SK-MEL-5 (cell line): ENCODE data around the gene PSTK. TPM values are rescaled to one million over a fixed set of nuclear protein-coding genes. Genes with fewer than 3 reads are reported as not detected.

Source experiments
- DNase-seq: peaks from one replicate; pipeline ENCODE4 v3.0.0-alpha.2; 2016; ENCODE audit warnings: low read depth, low spot score
- in situ Hi-C: cut with HindIII; loops from 2 replicates; pipeline ENCODE4 v1.10.0; 2016; ENCODE audit warnings: low sequenced_read_pairs, high pct_unique_total_duplicates, low pct_unique_long_range_greater_than_20kb
- polyA plus RNA-seq, 2 experiments: library from polyadenylated mRNA; depleted of rRNA; stranded (reverse); fragments of >200 nt; gene quantifications; 2 replicates each; pipeline ENCODE4 v1.2.3, GENCODE V29; 2015
- total RNA-seq: library from RNA; depleted of rRNA; stranded (reverse); fragments of >200 nt; shearing (Covaris generic); gene quantifications from 2 replicates; pipeline ENCODE4 v1.2.3, GENCODE V29; 2014; rRNA removed

The PSTK gene, protein sequence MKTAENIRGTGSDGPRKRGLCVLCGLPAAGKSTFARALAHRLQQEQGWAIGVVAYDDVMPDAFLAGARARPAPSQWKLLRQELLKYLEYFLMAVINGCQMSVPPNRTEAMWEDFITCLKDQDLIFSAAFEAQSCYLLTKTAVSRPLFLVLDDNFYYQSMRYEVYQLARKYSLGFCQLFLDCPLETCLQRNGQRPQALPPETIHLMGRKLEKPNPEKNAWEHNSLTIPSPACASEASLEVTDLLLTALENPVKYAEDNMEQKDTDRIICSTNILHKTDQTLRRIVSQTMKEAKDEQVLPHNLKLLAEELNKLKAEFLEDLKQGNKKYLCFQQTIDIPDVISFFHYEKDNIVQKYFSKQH
- 5.0 and 9.8 TPM in 2 replicates for total RNA-seq
- 3.3 and 4.7 TPM in 2 replicates for polyA plus RNA-seq (2015; cell fraction: cytosol; rRNA removed)
- polyA plus RNA-seq (2015; cell fraction: nucleus; rRNA removed), result 10.3 and 19.0 TPM in 2 replicates

DNA sequence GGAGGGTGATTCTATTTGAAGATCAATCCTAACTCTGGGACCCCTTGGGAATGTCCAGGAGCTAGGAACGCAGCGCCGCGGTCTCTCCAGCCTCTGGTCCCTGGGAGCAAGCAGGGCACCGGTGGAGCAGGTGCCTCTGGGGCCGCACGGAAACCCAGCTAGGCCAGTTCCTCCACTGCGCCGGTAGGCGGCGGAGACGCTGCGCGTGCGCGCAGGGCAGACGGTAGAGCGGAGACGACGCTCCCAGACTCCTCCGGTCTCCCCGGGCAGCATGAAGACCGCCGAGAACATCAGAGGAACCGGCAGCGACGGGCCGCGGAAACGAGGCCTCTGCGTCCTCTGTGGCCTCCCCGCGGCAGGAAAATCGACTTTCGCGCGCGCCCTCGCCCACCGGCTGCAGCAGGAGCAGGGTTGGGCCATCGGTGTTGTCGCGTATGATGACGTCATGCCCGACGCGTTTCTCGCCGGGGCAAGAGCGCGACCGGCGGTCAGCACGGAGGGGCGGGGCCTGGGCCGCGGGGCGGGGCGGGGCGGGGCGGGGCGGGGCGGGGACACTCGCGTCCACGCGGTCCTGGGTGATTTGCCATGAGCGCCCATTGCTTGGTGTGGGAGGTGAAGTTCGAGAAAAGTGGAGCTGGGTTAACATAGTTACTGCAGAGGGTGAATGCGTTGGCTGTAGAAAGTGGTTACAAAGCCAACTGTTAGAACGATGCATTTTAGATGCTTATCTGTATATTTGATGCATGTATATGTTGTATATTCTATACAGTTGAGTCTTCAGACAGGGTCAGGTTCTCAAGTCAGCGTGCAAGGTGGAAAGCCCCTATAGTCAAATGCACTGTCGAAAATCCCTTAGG is at the start of gene PSTK:
Gene PSTK (plus strand): TSS at position 193 of the 857 bp plus-strand sequence. CDS start 79 bp downstream, at position 272.
- in situ Hi-C loops, result no loop called here
- DNase-seq, result peak; percentile 88

DNA sequence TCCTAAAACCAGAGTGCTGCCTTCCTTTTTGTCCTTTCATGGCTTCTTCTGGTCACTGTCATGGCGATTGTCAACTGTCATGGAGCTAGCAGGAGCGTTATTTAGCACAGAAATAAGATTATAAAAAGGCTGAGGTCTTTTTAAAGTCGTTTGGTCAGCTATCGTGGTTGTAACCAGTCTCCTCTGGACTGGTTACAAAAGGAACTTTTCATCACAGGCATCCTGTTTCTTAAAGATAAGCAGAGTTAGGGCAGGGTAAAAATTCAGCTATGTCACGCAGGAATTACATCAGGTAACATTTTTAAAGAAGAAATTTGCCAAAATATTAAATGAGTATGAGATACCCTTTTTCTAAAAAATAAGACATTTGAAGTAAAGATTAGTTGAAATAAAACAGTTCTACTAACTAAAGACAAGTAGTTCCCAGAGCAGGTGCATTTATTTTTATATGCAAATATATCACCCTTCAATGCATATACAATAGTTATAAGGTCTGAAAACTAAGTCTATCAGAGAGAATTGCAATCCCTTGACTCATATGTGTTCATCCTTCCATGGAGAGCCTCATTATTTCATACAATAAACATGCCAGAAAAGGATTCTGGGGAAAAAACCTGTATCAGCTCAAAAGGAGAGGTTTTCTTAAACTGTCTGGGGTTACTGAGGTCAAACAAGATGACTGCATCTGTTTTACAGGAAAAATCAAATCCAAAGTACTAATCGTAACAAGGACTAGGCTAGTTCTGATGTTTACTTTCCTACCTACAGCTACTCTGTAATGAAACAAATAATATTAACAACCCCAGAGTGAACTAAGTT is 48.9 kb upstream of the PSTK start:
- in situ Hi-C loops, result no loop called here
- DNase-seq, result no peak

DNA sequence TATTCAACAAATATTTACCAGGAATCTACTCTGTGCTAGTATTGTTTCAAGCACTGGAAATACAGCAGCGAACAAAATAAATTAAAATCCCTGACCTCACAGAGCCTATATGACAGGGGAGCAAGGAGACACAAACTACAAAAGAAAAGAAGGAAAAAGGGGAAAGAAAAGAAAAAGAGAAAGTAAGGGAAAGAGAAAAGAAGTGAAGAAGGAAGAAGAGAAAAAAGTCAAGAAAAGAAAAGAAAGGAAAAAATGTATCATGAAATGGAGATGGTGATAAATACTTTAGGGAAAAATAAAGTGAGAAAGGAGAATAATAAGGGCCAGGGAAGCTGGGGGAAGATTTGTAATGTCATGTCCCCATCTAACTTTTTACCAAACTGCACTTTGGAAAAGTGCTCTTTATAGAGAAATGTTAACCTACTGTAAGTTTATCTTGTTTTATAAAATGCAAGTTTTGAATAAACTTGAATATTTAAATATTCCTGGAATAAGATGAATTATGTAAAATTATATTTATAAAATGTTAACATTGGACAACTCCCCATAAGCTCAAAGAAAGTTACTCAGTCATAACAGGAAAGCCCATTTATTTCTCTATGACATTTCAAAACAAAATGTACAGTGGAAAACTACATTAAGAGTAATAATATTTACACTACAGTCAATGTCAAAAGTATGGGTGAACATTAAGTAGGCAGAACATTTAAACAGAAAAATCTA is 40.9 kb upstream of the PSTK start:
- in situ Hi-C loops, result no loop called here
- no peak for DNase-seq

DNA sequence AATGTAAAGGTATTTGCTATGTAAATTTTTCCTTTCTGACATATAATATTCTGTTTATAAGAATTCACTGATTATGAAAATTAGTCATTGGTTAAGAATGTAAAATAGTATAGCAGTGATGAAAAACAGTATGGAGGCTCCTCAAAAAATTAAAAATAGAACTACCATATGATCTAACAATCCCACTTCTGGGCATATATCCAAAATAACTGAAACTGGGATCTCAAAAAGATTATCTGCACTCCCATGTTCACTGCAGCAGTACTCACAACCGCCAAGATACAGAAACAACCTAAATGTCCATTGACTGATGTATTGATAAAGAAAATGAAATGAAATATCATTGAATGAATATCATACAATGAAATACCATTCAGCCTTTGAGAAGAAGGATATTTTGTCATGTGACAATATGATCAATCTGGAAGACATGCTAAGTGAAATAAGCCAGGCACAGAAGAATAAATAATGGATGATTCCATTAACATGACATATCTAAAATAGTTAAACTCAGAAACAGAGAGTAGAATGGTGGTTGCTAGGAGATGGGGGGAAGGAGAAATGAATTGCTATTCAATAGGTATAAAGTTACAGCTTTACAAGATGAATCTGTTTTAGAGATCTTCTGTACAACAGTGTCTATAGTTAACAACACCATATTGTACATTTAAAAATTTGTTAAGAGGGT is 40.2 kb upstream of the PSTK start:
- in situ Hi-C loops, result no loop called here
- peak; percentile 4 for DNase-seq

DNA sequence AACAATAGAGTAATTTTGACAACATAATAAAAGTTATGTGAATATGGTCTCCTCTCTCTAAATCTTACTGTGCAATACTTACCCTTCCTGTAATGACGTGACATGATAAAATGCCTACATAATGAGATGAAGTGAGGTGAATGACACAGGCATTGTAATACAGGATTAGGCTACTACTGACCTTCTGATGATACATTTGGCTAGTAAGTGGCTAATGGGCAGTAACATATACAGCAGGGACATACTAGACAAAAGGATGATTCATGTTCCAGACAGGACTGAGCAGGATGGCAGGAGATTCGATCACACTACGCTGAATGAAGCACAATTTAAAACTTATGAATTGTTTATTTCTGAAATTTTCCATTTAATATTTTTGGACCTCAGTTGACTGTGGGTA is 30.9 kb upstream of the PSTK start:
- in situ Hi-C loops, result no loop called here
- no peak for DNase-seq

DNA sequence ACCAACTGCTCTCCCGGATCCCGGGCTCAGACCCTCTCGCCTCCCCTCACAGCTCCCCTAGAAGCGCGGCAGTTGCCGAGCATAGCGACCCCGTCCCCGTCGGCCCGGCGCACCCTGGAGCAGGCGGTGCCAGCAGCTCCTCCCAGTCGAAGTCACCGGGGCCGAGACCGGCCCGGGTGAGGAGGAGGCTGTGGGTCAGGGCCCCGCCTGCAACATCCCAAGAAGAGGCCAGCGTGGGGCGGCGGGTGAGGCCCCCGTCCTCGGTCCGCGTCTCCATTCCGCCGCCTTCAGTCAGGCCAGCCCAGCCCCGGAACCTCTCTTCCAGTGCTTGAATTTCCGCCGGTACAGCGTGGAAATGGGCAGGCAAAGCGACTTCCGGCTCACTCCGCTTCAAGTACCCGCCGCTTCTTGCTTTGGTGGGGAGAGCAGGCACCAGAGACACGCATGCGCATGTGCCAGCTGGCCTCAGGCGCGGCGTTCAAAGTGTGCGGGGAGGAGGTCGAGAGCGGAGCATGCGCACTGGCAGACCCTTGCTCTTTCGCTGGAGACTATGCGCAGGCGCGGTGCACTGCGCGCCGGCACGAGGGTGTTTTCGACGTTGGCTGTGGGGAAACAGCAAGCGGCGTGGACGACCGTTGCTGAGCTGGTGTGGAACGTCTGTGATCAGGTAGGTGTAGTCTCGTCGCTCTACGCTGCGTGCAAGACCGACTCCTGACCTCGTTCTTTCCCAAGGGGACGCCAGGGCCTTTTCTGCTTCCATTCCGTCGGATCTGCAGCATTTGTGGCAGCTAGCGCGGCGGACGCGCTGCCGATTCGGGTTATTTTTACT is 26.1 kb upstream of the PSTK start, which contains the start of gene C10orf88:
Gene C10orf88 (minus strand): TSS at position 326 of the 829 bp plus-strand sequence. CDS start 49 bp downstream, at position 277.
- in situ Hi-C loops, result no loop called here
- DNase-seq, result peak; percentile 97

DNA sequence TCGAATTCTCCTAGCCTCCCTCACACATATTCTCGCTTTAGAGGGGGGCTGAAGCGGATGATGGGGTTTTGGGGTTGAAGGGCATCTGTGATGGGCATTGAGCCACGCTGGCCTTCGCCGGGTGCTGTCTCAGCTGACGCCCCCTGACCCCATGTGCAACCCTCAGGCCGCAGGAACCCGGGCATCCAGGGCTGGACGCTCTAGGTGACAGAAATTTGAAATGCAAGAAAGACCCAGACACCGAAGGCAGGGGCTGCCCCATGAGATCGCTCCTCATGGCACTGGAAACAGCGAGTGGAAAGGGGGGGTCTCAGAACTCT is 25.5 kb upstream of the PSTK start:
- DNase-seq, result no peak
- in situ Hi-C loops, result no loop called here

DNA sequence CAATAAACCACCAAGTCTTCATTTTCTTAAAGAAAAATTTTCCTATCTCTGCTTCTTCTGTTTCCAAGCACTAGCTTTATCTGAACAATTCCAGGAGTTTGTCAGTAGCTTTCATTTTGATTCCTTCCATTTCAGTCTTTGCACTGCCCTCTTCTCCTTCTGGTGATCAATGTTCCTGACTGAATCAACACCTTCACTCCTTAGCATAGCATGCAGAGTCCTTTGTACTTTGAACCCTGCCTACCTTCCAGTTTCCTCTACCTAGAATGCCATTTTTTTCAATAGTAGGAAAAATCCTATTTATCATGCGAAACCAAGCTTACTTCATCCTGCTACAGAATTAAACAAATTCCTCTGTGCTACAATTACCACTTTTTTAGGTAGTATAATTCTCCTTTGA is 24.3 kb upstream of the PSTK start:
- DNase-seq, result no peak
- in situ Hi-C loops, result no loop called here

DNA sequence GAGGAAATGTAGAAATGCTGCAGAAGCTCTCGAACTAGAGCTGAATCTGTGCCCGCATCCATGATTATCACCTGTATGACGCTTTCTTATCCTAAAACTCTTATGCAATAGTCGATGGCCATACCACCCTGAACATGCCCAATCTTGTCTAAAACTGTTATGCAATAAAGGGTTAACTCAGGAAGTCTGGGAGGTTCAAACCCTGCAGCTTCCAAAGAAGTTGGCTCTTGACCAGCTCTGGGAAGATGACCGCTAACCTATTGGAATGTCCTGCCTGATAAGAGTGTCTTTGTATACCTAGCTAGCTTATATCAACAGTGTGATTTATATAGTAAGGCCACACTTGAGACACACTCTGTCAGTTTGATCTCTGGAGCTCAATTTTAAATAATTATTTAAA is 22.7 kb upstream of the PSTK start:
- in situ Hi-C loops, result no loop called here
- DNase-seq, result no peak

DNA sequence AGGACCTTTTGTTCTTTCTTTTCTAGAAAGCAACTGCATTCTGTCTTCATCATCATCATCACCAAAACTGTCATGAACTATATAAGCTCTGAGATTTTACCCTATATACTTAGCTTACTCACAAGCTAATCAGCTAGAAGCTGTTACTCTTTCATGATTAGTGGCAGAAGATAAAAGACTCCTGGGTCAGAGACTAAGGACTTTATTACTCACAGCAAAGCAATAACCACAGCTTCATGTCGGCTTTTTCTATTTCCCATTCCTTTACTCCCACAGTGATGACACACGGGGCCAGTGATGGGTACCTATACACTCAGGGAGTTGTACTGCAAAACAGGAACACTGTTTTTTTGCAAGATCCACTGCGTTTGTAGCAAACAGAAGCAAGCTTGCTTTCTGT is 17.8 kb upstream of the PSTK start:
- in situ Hi-C loops, result no loop called here

DNA sequence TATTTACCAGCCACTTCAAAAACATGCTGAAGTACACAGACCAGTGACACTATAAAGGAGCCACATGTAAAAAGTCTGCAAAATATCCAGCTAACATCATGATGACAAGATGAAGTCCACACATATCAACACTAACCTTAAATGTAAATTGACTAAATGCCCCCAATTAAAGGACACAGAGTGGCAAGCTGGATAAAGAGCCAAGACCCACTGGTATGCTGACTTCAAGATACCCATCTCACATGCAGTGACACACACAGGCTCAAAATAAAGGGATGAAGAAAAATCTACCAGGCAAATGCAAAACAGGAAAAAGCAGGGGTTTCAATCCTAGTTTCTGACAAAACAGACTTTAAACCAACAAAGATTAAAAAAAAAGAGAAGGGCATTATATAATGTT is 13.3 kb upstream of the PSTK start:
- in situ Hi-C loops, result no loop called here
- DNase-seq, result no peak

More for the DNA sequence above, 17.8 kb upstream of the PSTK start:
- DNase-seq, result no peak

DNA sequence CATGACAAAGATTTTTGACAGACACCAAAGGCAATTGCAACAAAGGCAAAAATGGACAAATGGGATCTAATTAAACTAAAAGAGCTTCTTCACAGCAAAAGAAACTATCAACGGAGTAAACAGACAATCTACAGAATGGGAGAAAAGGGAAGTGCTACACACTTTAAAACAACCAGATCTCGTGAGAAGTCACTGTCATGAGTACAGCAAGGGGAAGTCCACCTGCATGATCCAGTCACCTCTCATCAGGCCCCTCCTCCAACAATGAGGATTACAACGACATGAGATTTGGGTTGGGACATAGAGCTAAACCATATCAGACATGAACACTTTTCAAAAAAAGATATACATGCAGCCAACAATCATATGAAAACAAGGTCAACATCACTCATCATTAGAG is 11.5 kb upstream of the PSTK start:
- in situ Hi-C loops, result no loop called here
- DNase-seq, result no peak

DNA sequence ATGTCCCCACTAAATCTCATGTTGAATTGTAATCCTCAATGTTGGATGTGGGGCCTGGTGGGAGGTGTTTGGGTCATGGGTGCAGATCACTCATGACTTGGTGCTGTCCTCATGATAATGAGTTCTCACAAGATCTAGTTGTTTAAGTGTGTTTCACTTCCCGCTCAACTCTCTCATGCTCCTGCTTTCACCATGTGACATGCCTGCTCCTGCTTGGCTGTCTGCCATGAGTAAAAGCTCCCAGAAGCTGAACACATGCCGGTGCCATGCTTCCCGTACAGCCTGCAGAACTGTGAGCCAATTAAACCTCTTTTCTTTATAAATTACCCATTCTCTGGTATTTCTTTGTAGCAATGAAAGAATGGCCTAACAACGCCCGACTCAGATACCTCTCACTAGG is 6.2 kb upstream of the PSTK start:
- in situ Hi-C loops, result no loop called here
- peak; percentile 29 for DNase-seq

DNA sequence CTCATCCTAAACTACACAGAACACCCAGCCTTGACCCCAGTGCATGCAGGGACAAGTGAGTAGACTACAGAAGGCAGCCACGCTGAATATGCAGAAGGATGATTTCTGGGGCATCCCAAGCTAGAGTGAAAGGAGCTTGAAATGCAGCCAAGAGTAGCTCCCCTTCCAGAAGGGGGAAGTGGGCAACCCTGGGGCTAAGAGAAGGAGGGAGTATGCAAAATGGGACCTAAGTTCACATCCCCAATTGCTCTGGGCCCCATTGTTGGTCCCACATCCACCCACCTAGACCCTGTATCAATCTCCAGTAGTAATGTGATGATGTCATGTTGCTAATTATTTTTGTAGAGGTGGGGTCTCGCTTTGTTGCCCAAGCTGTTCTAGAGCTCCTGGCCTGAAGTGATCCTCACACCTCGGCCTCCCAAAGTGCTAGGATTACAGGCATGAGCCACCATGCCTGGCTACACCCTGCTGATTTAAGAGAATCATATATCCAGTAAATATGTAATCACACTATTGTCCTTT is 5.6 kb upstream of the PSTK start:
- in situ Hi-C loops, result no loop called here
- no peak for DNase-seq

DNA sequence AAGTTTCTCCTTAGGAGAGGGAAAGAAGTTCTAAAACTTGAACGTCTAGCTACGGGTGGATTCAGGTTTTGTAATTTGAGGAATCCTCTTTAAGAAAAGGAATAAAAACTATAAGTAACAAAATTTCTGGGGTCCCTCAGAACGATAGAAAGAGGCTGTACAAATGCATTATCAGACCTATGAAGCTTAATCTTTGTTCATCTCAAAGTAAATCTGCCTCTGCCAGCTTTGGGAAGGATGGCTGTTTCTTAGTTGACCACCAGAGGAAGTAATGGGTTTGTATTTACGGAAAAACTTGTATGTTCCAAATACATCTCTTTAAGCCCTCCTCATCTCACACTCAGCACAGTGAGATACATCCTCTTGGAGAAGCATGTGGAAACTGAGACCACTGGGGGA is 864 bp downstream of the PSTK start:
- DNase-seq, result peak; percentile 67
- in situ Hi-C loops, result no loop called here

DNA sequence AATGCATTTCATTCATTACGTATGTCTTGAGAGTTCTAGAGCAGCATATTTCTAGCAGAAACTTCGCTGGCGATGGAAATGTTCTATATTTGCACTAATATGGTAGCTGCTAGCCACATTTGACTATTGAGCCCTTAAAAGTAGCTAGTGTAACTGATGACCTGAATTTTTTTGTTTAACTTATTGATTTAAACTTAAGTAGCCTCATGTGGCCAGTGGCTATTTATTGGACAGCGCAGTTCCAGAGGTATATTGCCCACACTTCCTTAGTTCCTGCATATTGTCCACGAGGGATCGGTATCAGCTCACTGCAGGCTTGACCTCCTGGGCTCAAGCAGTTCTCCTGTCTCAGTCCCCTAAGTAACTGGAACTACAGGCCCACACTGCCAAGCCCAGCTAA is 3.7 kb downstream of the PSTK start:
- DNase-seq, result no peak
- in situ Hi-C loops, result no loop called here
